Spleen (tissue), 11 donors: ENCODE data around the gene ERC1. TPM values are rescaled to one million over a fixed set of nuclear protein-coding genes. Genes with fewer than 3 reads are reported as not detected.

Experiments used
- DNase-seq: peaks from one replicate; pipeline ENCODE4 v3.0.0-alpha.2; 2020
- H3K27ac ChIP-seq, 8 donors: fragments of 200-600 bp; sonication (generic) in 7 of 8; 1 replicate in 4 of 8; 2 replicates in 4 of 8; pipeline versions ENCODE4 v1.5.0 to v1.8.0; 2016 to 2021; ENCODE audit warnings: inconsistent platforms in 4 of 8, mild to moderate bottlenecking in 4 of 8, moderate library complexity in 1 of 8
- H3K27me3 ChIP-seq, 7 donors: fragments of 200-600 bp; sonication (generic) in 6 of 7; replicated peaks in 1 of 7; 1 replicate in 4 of 7; 2 replicates in 3 of 7; pipeline versions ENCODE4 v1.5.0 to v1.8.0; 2016 to 2021; ENCODE audit warnings: inconsistent platforms in 3 of 7, mild to moderate bottlenecking in 1 of 7
- H3K36me3 ChIP-seq, 6 donors: fragments of 200-600 bp; sonication (generic) in 5 of 6; 1 replicate in 4 of 6; 2 replicates in 2 of 6; pipeline versions ENCODE4 v1.5.0 to v1.8.0; 2016 to 2021; ENCODE audit warnings: inconsistent platforms in 2 of 6
- H3K4me1 ChIP-seq, 6 donors: fragments of 200-600 bp; sonication (generic) in 5 of 6; 1 replicate in 3 of 6; 2 replicates in 3 of 6; pipeline versions ENCODE4 v1.5.0 to v1.8.0; 2016 to 2021; ENCODE audit warnings: inconsistent platforms in 3 of 6
- H3K4me3 ChIP-seq, 8 donors: fragments of 200-600 bp; sonication (generic) in 7 of 8; 1 replicate in 4 of 8; 2 replicates in 4 of 8; pipeline versions ENCODE4 v1.5.0 to v1.8.0; 2016 to 2021; ENCODE audit warnings: inconsistent platforms in 4 of 8, mild to moderate bottlenecking in 4 of 8, moderate library complexity in 2 of 8
- H3K9me3 ChIP-seq, 8 donors: fragments of 200-600 bp; sonication (generic) in 7 of 8; 1 replicate in 4 of 8; 2 replicates in 4 of 8; pipeline versions ENCODE4 v1.5.0 to v1.8.0; 2016 to 2021; ENCODE audit warnings: inconsistent platforms in 4 of 8
- CTCF ChIP-seq, 11 experiments: fragments of 200-600 bp in 7 of 11; fragments of 450-650 bp in 4 of 11; sonication (generic) in 4 of 11; IDR thresholded peaks in 8 of 11; conservative IDR thresholded peaks in 3 of 11; 1 replicate in 7 of 11; 2 replicates in 4 of 11; pipeline versions ENCODE4 v1.4.0 to v1.8.0; 2016 to 2021; ENCODE audit warnings: antibody characterized with exemption in 11 of 11, inconsistent platforms in 4 of 11, mild to moderate bottlenecking in 1 of 11
- POLR2A ChIP-seq, 3 donors: fragments of 450-650 bp; IDR thresholded peaks; one replicate each; pipeline ENCODE4 v1.5.1; 2017; ENCODE audit warnings: antibody characterized with exemption in 3 of 3, mild to moderate bottlenecking in 1 of 3
- POLR2AphosphoS5 ChIP-seq, 3 donors: sonication (generic); formaldehyde crosslinking; IDR thresholded peaks; one replicate each; pipeline ENCODE4 v1.5.1; 2017; ENCODE audit warnings: antibody characterized with exemption in 3 of 3
- WGBS, 5 donors: extraction: QIAGEN DNeasy Blood & Tissue Kit in 3 of 5; methylation state at CpG; one replicate each; pipeline versions ENCODE4 v1.1.5 to v1.1.7; 2013 to 2018; 5-methylcytosine and 5-hydroxymethylcytosine counted together
- intact Hi-C: fragments of 100-400 bp; cut with DNase I; formaldehyde crosslinking; loops from one replicate; pipeline ENCODE4 v1.15.0; 2023; ENCODE audit warnings: low total_unique reads
- polyA plus RNA-seq, 3 donors: library from polyadenylated mRNA; stranded (reverse); fragments of 200-250 nt; gene quantifications; one replicate each; pipeline ENCODE4 v1.2.1, GENCODE V29; 2013
- total RNA-seq, 7 donors: library from RNA; depleted of rRNA in 3 of 7; stranded (reverse); fragments of >200 nt in 3 of 7; fragmentation: NEBNext Ultra II Directional in 4 of 7; extraction: Animal tissue kit (Norgen Biotek cat#: 25700) in 4 of 7; gene quantifications; one replicate each; pipeline versions ENCODE4 v1.1.0 to v1.2.1, GENCODE V29; 2016 to 2021
- donor health status: healthy with polysubstance abuse.
- donor health status: DM: no; HTN: no; CAD: no; lungs with moderate emphysema.
- donor health status: DM: no; HTN: no; CAD: no.
- donor health status: Bipolar disorder and iron deficiency.
- donor health status: healthy.
- donor health status: DM: no; HTN: no; CAD: no.
- donor health status: DM: yes; HTN: yes; CAD: no.

The ERC1 gene
- total and polyA plus RNA-seq, 10 donors, result 1.2 to 73.4 (median 42.6) TPM

- DNase-seq, result no peak
- TF ChIP-seq POLR2AphosphoS5 (IDR thresholded peaks at IDR 0.05) (no peak), CTCF (IDR thresholded peaks at IDR 0.05 in 8 of 11, conservative IDR thresholded peaks at IDR 0.05 in 3 of 11) (no peak), POLR2A (IDR thresholded peaks at IDR 0.05) (no peak)
- Histone ChIP-seq H3K4me3 (no peak overlapping the region), H3K36me3 (peaks cover 0 to 50% (median 0%) of the 10 kb centered on the region in 6 donors), H3K4me1 (peaks cover 0 to 16% (median 10%) of the 10 kb centered on the region in 6 donors), H3K27ac (peak overlapping the region in 3 of 8 donors; percentile 34 to 74 (median 47)), H3K27me3 (no peaks in the 10 kb centered on the region), H3K9me3 (no peaks in the 10 kb centered on the region)
- intact Hi-C loops, result no loop called here
- 85 to 95% (median 91%) methylated on average over 3 of the region's 3 CpGs for WGBS, 5 donors
These were observed 299.7 kb downstream of the ERC1 start for GRCh38 chr12:1290716-1291115.

- no peaks in the 10 kb centered on the region for H3K27me3 ChIP-seq
- intact Hi-C loops, result no loop called here
- DNase-seq, result no peak
- no peaks in the 10 kb centered on the region for H3K9me3 ChIP-seq
- no peak for TF ChIP-seq CTCF (IDR thresholded peaks at IDR 0.05 in 8 of 11, conservative IDR thresholded peaks at IDR 0.05 in 3 of 11)
- TF ChIP-seq POLR2A (IDR thresholded peaks at IDR 0.05), result no peak
- no peak for TF ChIP-seq POLR2AphosphoS5 (IDR thresholded peaks at IDR 0.05)
- H3K27ac ChIP-seq, result no peak overlapping the region
- peaks cover 0 to 50% (median 0%) of the 10 kb centered on the region in 6 donors for H3K36me3 ChIP-seq
- H3K4me3 ChIP-seq, result no peak overlapping the region
- 81 to 94% (median 87%) methylated on average over 8 of the region's 8 CpGs for WGBS, 5 donors
- H3K4me1 ChIP-seq, result peaks cover 0 to 16% (median 10%) of the 10 kb centered on the region in 6 donors
These were observed 300.7 kb downstream of the ERC1 start for GRCh38 chr12:1291601-1292332.

GRCh38 chr12:1293901-1294300 lies 302.9 kb downstream of the ERC1 start:
- Histone ChIP-seq H3K4me3 (no peak overlapping the region), H3K36me3 (peaks cover 0 to 58% (median 2%) of the 10 kb centered on the region in 6 donors), H3K27me3 (no peaks in the 10 kb centered on the region), H3K4me1 (peaks cover 0 to 16% (median 10%) of the 10 kb centered on the region in 6 donors), H3K9me3 (no peaks in the 10 kb centered on the region), H3K27ac (no peak overlapping the region)
- no peak for TF ChIP-seq POLR2AphosphoS5 (IDR thresholded peaks at IDR 0.05)
- no peak for TF ChIP-seq CTCF (IDR thresholded peaks at IDR 0.05 in 8 of 11, conservative IDR thresholded peaks at IDR 0.05 in 3 of 11)
- no peak for TF ChIP-seq POLR2A (IDR thresholded peaks at IDR 0.05)
- intact Hi-C loops, result no loop called here
- 56 to 85% (median 64%) methylated on average over 1 of the region's 1 CpG for WGBS, 5 donors
- no peak for DNase-seq

GRCh38 chr12:1297206-1297605 lies 306.2 kb downstream of the ERC1 start:
- DNase-seq, result no peak
- Histone ChIP-seq H3K27ac (no peak overlapping the region), H3K9me3 (peaks cover 0 to 15% (median 0%) of the 10 kb centered on the region in 8 donors), H3K4me3 (no peak overlapping the region), H3K27me3 (no peaks in the 10 kb centered on the region), H3K36me3 (peaks cover 0 to 45% (median 2%) of the 10 kb centered on the region in 6 donors), H3K4me1 (no peaks in the 10 kb centered on the region)
- WGBS, 5 donors, result 93 to 100% (median 97%) methylated on average over 3 of the region's 3 CpGs
- intact Hi-C loops, result no loop called here
- TF ChIP-seq CTCF (IDR thresholded peaks at IDR 0.05 in 8 of 11, conservative IDR thresholded peaks at IDR 0.05 in 3 of 11), result no peak
- TF ChIP-seq POLR2AphosphoS5 (IDR thresholded peaks at IDR 0.05), result no peak
- no peak for TF ChIP-seq POLR2A (IDR thresholded peaks at IDR 0.05)
